HL-60 (cell line): ENCODE data around the gene SDSL.

Source experiments
- DNase-seq, 2 experiments: peaks; one replicate each; pipeline ENCODE4 v3.0.0-alpha.2; 2010 to 2020; ENCODE audit warnings: low read depth in 1 of 2, low spot score in 1 of 2
- H3K27ac ChIP-seq: fragments of 250-450 bp; sonication (Bioruptor Pico); replicated peaks from 2 replicates; pipeline ENCODE4 v1.5.1; 2020; ENCODE audit warnings: mild to moderate bottlenecking, moderate library complexity
- H3K27me3 ChIP-seq: fragments of 250-450 bp; sonication (Bioruptor Pico); 2 replicates; pipeline ENCODE4 v1.5.1; 2021; ENCODE audit warnings: mild to moderate bottlenecking, moderate library complexity; ENCODE audit not compliant: insufficient read depth, poor library complexity, severe bottlenecking
- H3K4me3 ChIP-seq: replicated peaks from 2 replicates; pipeline ENCODE4 v1.5.1; 2011; ENCODE audit warnings: mild to moderate bottlenecking, control low read depth, low read length; ENCODE audit not compliant: insufficient read depth
- CTCF ChIP-seq: IDR thresholded peaks from one replicate; pipeline ENCODE4 v1.5.1; 2011; ENCODE audit warnings: low read length, control low read depth, inconsistent platforms; ENCODE audit not compliant: insufficient read depth
- GABPA ChIP-seq: IDR thresholded peaks from 2 replicates; pipeline ENCODE4 v1.6.1; 2012; ENCODE audit warnings: low read depth
- POLR2AphosphoS5 ChIP-seq: IDR thresholded peaks from 2 replicates; pipeline ENCODE4 v1.6.1; 2012; ENCODE audit warnings: low read depth
- REST ChIP-seq: IDR thresholded peaks from 2 replicates; pipeline ENCODE4 v1.6.1; 2012; ENCODE audit warnings: low read depth; ENCODE audit not compliant: insufficient replicate concordance
- SPI1 ChIP-seq: IDR thresholded peaks from 2 replicates; pipeline ENCODE4 v1.6.1; 2012; ENCODE audit warnings: low read depth, mild to moderate bottlenecking, borderline replicate concordance

SDSL gene

GRCh38 chr12:113475451-113476175 lies 53.4 kb downstream of the SDSL start:
- TF ChIP-seq POLR2AphosphoS5 (no peak), GABPA (no peak), CTCF (no peak), SPI1 (no peak), REST (no peak)
- peaks cover 91% of the 10 kb centered on the region for H3K27me3 ChIP-seq
- no peak overlapping the region for H3K4me3 ChIP-seq
- no peak for DNase-seq
- H3K27ac ChIP-seq: no peak overlapping the region

GRCh38 chr12:113476176-113476986 lies 54.2 kb downstream of the SDSL start:
- no peak for DNase-seq
- Histone ChIP-seq H3K4me3 (no peak overlapping the region), H3K27ac (no peak overlapping the region), H3K27me3 (peaks cover 84% of the 10 kb centered on the region)
- TF ChIP-seq CTCF: no peak
- no peak for TF ChIP-seq REST
- no peak for TF ChIP-seq GABPA
- no peak for TF ChIP-seq POLR2AphosphoS5
- no peak for TF ChIP-seq SPI1

- Histone ChIP-seq H3K27me3 (peaks cover 75% of the 10 kb centered on the region), H3K27ac (no peak overlapping the region), H3K4me3 (no peak overlapping the region)
- no peak for DNase-seq
- no peak for TF ChIP-seq SPI1
- no peak for TF ChIP-seq CTCF
- no peak for TF ChIP-seq REST
- TF ChIP-seq GABPA: no peak
- TF ChIP-seq POLR2AphosphoS5: no peak
Measured at GRCh38 chr12:113477171-113477841, 55.1 kb downstream of the SDSL start.
